H9 (cell line): ENCODE measurements around the gene CCR2. TPM values are rescaled to one million over a fixed set of nuclear protein-coding genes. Genes with fewer than 3 reads are reported as not detected.

Experiments used
- DNase-seq: peaks from one replicate; pipeline ENCODE4 v3.0.0-alpha.2; 2017
- H2AFZ ChIP-seq: one replicate; pipeline ENCODE4 v1.6.1; 2013; ENCODE audit warnings: mild to moderate bottlenecking, low read length, control low read depth, moderate library complexity
- H2AK5ac ChIP-seq: 2 replicates; pipeline ENCODE4 v1.6.1; 2013; ENCODE audit warnings: low read length, control low read depth, mixed read lengths; ENCODE audit not compliant: insufficient read length
- H2BK120ac ChIP-seq: one replicate; pipeline ENCODE4 v1.6.1; 2013; ENCODE audit warnings: low read depth, mild to moderate bottlenecking, low read length, control low read depth, inconsistent platforms; ENCODE audit not compliant: poor library complexity, severe bottlenecking
- H2BK12ac ChIP-seq: 2 replicates; pipeline ENCODE4 v1.6.1; 2013; ENCODE audit warnings: low read length, control low read depth, mixed read lengths, low read depth; ENCODE audit not compliant: insufficient read length
- H2BK15ac ChIP-seq: 2 replicates; pipeline ENCODE4 v1.6.1; 2013; ENCODE audit warnings: low read depth, low read length, control low read depth
- H2BK20ac ChIP-seq: one replicate; pipeline ENCODE4 v1.6.1; 2013; ENCODE audit warnings: low read depth, mild to moderate bottlenecking, low read length, control low read depth, inconsistent platforms; ENCODE audit not compliant: poor library complexity, severe bottlenecking
- H2BK5ac ChIP-seq: 2 replicates; pipeline ENCODE4 v1.6.1; 2013; ENCODE audit warnings: low read length, control low read depth, mixed read lengths; ENCODE audit not compliant: insufficient read length
- H3K14ac ChIP-seq: 2 replicates; pipeline ENCODE4 v1.6.1; 2013; ENCODE audit warnings: low read length, control low read depth; ENCODE audit not compliant: insufficient read depth
- H3K18ac ChIP-seq: 2 replicates; pipeline ENCODE4 v1.6.1; 2013; ENCODE audit warnings: low read depth, mild to moderate bottlenecking, mixed read lengths, low read length, control low read depth; ENCODE audit not compliant: insufficient read length
- H3K23ac ChIP-seq: 2 replicates; pipeline ENCODE4 v1.6.1; 2013; ENCODE audit warnings: low read length, control low read depth, mixed read lengths, low read depth; ENCODE audit not compliant: insufficient read length
- H3K23me2 ChIP-seq: 2 replicates; pipeline ENCODE4 v1.6.1; 2013; ENCODE audit warnings: low read depth, mild to moderate bottlenecking, mixed read lengths, low read length, control low read depth; ENCODE audit not compliant: insufficient read length, poor library complexity, severe bottlenecking
- H3K27ac ChIP-seq: 2 replicates; pipeline ENCODE4 v1.5.1; 2013; ENCODE audit warnings: low read length, control low read depth, mixed read lengths, low read depth; ENCODE audit not compliant: insufficient read length
- H3K27me3 ChIP-seq: 2 replicates; pipeline ENCODE4 v1.6.1; 2013; ENCODE audit warnings: low read length, control low read depth, inconsistent platforms; ENCODE audit not compliant: insufficient read depth
- H3K4ac ChIP-seq: 2 replicates; pipeline ENCODE4 v1.6.1; 2013; ENCODE audit warnings: low read depth, mild to moderate bottlenecking, control low read depth, inconsistent platforms, low read length, moderate library complexity
- H3K4me1 ChIP-seq: 2 replicates; pipeline ENCODE4 v1.6.1; 2013; ENCODE audit warnings: low read length, control low read depth, inconsistent platforms; ENCODE audit not compliant: insufficient read depth
- H3K4me2 ChIP-seq: 2 replicates; pipeline ENCODE4 v1.6.1; 2013; ENCODE audit warnings: low read length, control low read depth, mixed read lengths; ENCODE audit not compliant: insufficient read length, insufficient read depth
- H3K56ac ChIP-seq: 2 replicates; pipeline ENCODE4 v1.6.1; 2013; ENCODE audit warnings: low read depth, mild to moderate bottlenecking, mixed read lengths, low read length, control low read depth; ENCODE audit not compliant: insufficient read length
- H3K79me1 ChIP-seq: 2 replicates; pipeline ENCODE4 v1.6.1; 2013; ENCODE audit warnings: low read depth, mild to moderate bottlenecking, moderate library complexity, low read length, control low read depth, inconsistent platforms; ENCODE audit not compliant: insufficient read depth, poor library complexity, severe bottlenecking
- H3K79me2 ChIP-seq: 2 replicates; pipeline ENCODE4 v1.6.1; 2013; ENCODE audit warnings: low read length, control low read depth, inconsistent platforms; ENCODE audit not compliant: insufficient read depth
- H3K9ac ChIP-seq: 2 replicates; pipeline ENCODE4 v1.6.1; 2013; ENCODE audit warnings: low read length, control low read depth, mixed read lengths; ENCODE audit not compliant: insufficient read length; ENCODE audit errors: extremely low read depth
- H3K9me3 ChIP-seq: one replicate; pipeline ENCODE4 v1.6.1; 2013; ENCODE audit warnings: low read depth, low read length, inconsistent platforms; ENCODE audit not compliant: control insufficient read depth
- H3T11ph ChIP-seq: one replicate; pipeline ENCODE4 v1.6.1; 2013; ENCODE audit warnings: mild to moderate bottlenecking, low read length, control low read depth, inconsistent platforms
- H4K20me1 ChIP-seq: one replicate; pipeline ENCODE4 v1.6.1; 2013; ENCODE audit not compliant: control insufficient read depth, insufficient read length, insufficient read depth
- H4K5ac ChIP-seq: 2 replicates; pipeline ENCODE4 v1.6.1; 2013; ENCODE audit warnings: low read depth, mild to moderate bottlenecking, mixed read lengths, low read length, control low read depth; ENCODE audit not compliant: insufficient read length
- H4K8ac ChIP-seq: replicated peaks from 2 replicates; pipeline ENCODE4 v1.6.1; 2013; ENCODE audit warnings: low read length, control low read depth, mixed read lengths, low read depth; ENCODE audit not compliant: insufficient read length
- H4K91ac ChIP-seq: 2 replicates; pipeline ENCODE4 v1.6.1; 2013; ENCODE audit warnings: low read depth, mild to moderate bottlenecking, moderate library complexity, mixed read lengths, low read length, control low read depth; ENCODE audit not compliant: insufficient read length
- H3K27ac Mint-ChIP-seq, 3 experiments: 2 replicates in 2 of 3; 3 replicates in 1 of 3; pipeline ENCODE4 v1.8.0; 2020 to 2021; ENCODE audit warnings: mixed read lengths in 3 of 3, mild to moderate bottlenecking in 1 of 3, moderate library complexity in 1 of 3
- H3K27me3 Mint-ChIP-seq: 2 replicates; pipeline ENCODE4 v1.8.0; 2021; ENCODE audit warnings: low read depth, mild to moderate bottlenecking, moderate library complexity, mixed read lengths
- H3K36me3 Mint-ChIP-seq, 3 experiments: 2 replicates in 2 of 3; 3 replicates in 1 of 3; pipeline ENCODE4 v1.8.0; 2020 to 2021; ENCODE audit warnings: low read depth in 3 of 3, mixed read lengths in 3 of 3; ENCODE audit not compliant: insufficient read depth in 1 of 3
- H3K4me1 Mint-ChIP-seq, 2 experiments: 2 replicates each; pipeline ENCODE4 v1.8.0; 2020; ENCODE audit warnings: mixed read lengths in 2 of 2
- H3K4me3 Mint-ChIP-seq, 2 experiments: 2 replicates in 1 of 2; 3 replicates in 1 of 2; pipeline ENCODE4 v1.8.0; 2020 to 2021; ENCODE audit warnings: mild to moderate bottlenecking in 2 of 2, mixed read lengths in 2 of 2, moderate library complexity in 1 of 2
- H3K9me3 Mint-ChIP-seq, 2 experiments: 2 replicates in 1 of 2; 3 replicates in 1 of 2; pipeline ENCODE4 v1.8.0; 2020; ENCODE audit warnings: mild to moderate bottlenecking in 2 of 2, mixed read lengths in 2 of 2, moderate library complexity in 1 of 2
- CTCF ChIP-seq: fragments of 200-600 bp; sonication (generic); conservative IDR thresholded peaks from 3 replicates; pipeline ENCODE4 v1.8.0; 2021; ENCODE audit warnings: antibody characterized with exemption, mild to moderate bottlenecking
- WGBS: extraction: QIAGEN DNeasy Blood & Tissue Kit; methylation state at CpG from one replicate; pipeline ENCODE4 v1.1.7; 2013; ENCODE audit warnings: missing lambda C conversion rate, low lambda C conversion rate, mixed read lengths; ENCODE audit not compliant: insufficient read length; ENCODE audit errors: extremely low coverage; 5-methylcytosine and 5-hydroxymethylcytosine counted together
- total RNA-seq: library from RNA; stranded (reverse); gene quantifications from 2 replicates; pipeline ENCODE4 v1.2.1, GENCODE V29; 2021

CCR2 gene
- total RNA-seq, 1 experiment from 2014 or later, result not detected

- no peak overlapping the region for H3K27ac ChIP-seq
- no peak for DNase-seq
- no peak overlapping the region for H3K9ac ChIP-seq
- H2BK15ac ChIP-seq, result no peak overlapping the region
- H3K4me1 ChIP-seq, result peaks cover 11% of the 10 kb centered on the region
- peaks cover 2% of the 10 kb centered on the region for H3K23me2 ChIP-seq
- H4K91ac ChIP-seq, result no peak overlapping the region
- H2BK12ac ChIP-seq, result no peak overlapping the region
- Mint-ChIP-seq H3K9me3 (no peaks in the 10 kb centered on the region), H3K27ac (no peak overlapping the region), H3K36me3 (no peaks in the 10 kb centered on the region), H3K4me1 (peaks cover 20 to 22% of the 10 kb centered on the region in 2 experiments), H3K4me3 (no peak overlapping the region), H3K27me3 (peaks cover 17% of the 10 kb centered on the region)
- no peak overlapping the region for H4K5ac ChIP-seq
- H3K14ac ChIP-seq, result no peak overlapping the region
- H2BK5ac ChIP-seq, result no peak overlapping the region
- no peaks in the 10 kb centered on the region for H3K79me2 ChIP-seq
- H4K20me1 ChIP-seq, result no peaks in the 10 kb centered on the region
- no peak overlapping the region for H3T11ph ChIP-seq
- no peak overlapping the region for H2AK5ac ChIP-seq
- no peak overlapping the region for H4K8ac ChIP-seq
- no peaks in the 10 kb centered on the region for H3K9me3 ChIP-seq
- H2AFZ ChIP-seq, result no peak overlapping the region
- H2BK20ac ChIP-seq, result no peak overlapping the region
- no peaks in the 10 kb centered on the region for H3K27me3 ChIP-seq
- whole genome bisulfite sequencing, result no CpG with 5 or more reads among the region's 2 CpGs
- H3K18ac ChIP-seq, result no peak overlapping the region
- no peak overlapping the region for H3K4ac ChIP-seq
- no peak overlapping the region for H3K4me2 ChIP-seq
- no peak overlapping the region for H3K23ac ChIP-seq
- TF ChIP-seq CTCF, result no peak
- H3K79me1 ChIP-seq, result no peaks in the 10 kb centered on the region
- no peak overlapping the region for H2BK120ac ChIP-seq
- H3K56ac ChIP-seq, result no peak overlapping the region
Measured at GRCh38 chr3:46375814-46376213, 21.9 kb downstream of the CCR2 start.
